ENCODE data around the gene NRXN3. TPM values are rescaled to one million over a fixed set of nuclear protein-coding genes. Genes with fewer than 3 reads are reported as not detected.

NRXN3 gene
- polyA plus RNA-seq, 1 donor from 2014 or later = 110 TPM

GRCh38 chr14:79295385-79295784 is 1125.2 kb downstream of the NRXN3 start:
- no peaks in the 10 kb centered on the region for H3K27me3 ChIP-seq (ENCODE audit: insufficient read depth, low read depth, low read length)

DNA sequence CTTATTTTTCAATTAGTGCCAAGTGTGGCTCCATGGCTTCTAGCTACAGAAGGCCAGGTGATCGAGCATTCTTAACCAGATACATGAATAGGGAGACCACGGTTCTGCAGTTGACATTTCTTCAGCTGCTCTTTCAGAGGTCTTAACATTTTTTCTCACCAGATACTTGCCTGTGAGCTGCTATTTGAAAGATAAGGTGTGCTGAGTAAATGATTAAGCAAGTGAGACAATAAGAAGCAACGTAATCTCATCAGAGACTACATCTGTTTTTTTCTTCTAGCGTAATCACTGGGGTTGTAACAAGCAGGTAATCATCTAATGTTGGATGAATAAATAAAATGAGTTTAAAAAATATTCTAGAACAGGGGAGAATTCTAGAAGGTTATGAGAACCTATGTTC is 1128.2 kb downstream of the NRXN3 start:
- H3K27ac ChIP-seq (ENCODE audit: low read length) = no peak overlapping the region

More at GRCh38 chr14:79295385-79295784, 1125.2 kb downstream of the NRXN3 start:
- Histone ChIP-seq H3K36me3 (ENCODE audit: insufficient read depth, low read length) (no peaks in the 10 kb centered on the region), H3K9ac (ENCODE audit: low read length) (no peak overlapping the region), H3K4me3 (ENCODE audit: low read length) (no peak overlapping the region), H2AFZ (ENCODE audit: low read depth, low read length) (no peak overlapping the region), H4K20me1 (ENCODE audit: insufficient read depth) (no peaks in the 10 kb centered on the region), H3K27ac (ENCODE audit: low read length) (no peak overlapping the region), H3F3A (ENCODE audit: insufficient read depth, low read length, poor library complexity, severe bottlenecking) (peaks cover 10% of the 10 kb centered on the region), H3K9me2 (ENCODE audit: insufficient read depth, low read length) (no peaks in the 10 kb centered on the region), H3K79me2 (replicated peaks; ENCODE audit: insufficient read depth, low read length) (peaks cover 72% of the 10 kb centered on the region), H3K9me3 (ENCODE audit: low read length) (no peaks in the 10 kb centered on the region), H3K4me2 (ENCODE audit: low read length) (no peak overlapping the region)
- no peak for TF ChIP-seq EP300 (conservative IDR thresholded peaks at IDR 0.05; ENCODE audit: poor library complexity, severe bottlenecking)
- no peak for TF ChIP-seq RAD21 (conservative IDR thresholded peaks at IDR 0.05)
- TF ChIP-seq POLR2AphosphoS5 (IDR thresholded peaks at IDR 0.05) = no peak
- TF ChIP-seq SMC3 (conservative IDR thresholded peaks at IDR 0.05; ENCODE audit: poor library complexity) = no peak
- no peak for TF ChIP-seq MXI1 (conservative IDR thresholded peaks at IDR 0.05; ENCODE audit: poor library complexity, severe bottlenecking)
- TF ChIP-seq CTCF (IDR thresholded peaks at IDR 0.05; ENCODE audit: poor library complexity, severe bottlenecking) = no peak
- TF ChIP-seq, protein P1, sequence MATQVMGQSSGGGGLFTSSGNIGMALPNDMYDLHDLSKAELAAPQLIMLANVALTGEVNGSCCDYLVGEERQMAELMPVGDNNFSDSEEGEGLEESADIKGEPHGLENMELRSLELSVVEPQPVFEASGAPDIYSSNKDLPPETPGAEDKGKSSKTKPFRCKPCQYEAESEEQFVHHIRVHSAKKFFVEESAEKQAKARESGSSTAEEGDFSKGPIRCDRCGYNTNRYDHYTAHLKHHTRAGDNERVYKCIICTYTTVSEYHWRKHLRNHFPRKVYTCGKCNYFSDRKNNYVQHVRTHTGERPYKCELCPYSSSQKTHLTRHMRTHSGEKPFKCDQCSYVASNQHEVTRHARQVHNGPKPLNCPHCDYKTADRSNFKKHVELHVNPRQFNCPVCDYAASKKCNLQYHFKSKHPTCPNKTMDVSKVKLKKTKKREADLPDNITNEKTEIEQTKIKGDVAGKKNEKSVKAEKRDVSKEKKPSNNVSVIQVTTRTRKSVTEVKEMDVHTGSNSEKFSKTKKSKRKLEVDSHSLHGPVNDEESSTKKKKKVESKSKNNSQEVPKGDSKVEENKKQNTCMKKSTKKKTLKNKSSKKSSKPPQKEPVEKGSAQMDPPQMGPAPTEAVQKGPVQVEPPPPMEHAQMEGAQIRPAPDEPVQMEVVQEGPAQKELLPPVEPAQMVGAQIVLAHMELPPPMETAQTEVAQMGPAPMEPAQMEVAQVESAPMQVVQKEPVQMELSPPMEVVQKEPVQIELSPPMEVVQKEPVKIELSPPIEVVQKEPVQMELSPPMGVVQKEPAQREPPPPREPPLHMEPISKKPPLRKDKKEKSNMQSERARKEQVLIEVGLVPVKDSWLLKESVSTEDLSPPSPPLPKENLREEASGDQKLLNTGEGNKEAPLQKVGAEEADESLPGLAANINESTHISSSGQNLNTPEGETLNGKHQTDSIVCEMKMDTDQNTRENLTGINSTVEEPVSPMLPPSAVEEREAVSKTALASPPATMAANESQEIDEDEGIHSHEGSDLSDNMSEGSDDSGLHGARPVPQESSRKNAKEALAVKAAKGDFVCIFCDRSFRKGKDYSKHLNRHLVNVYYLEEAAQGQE (IDR thresholded peaks at IDR 0.05; ENCODE audit: borderline replicate concordance) = no peak
- no peak for TF ChIP-seq EZH2 (IDR thresholded peaks at IDR 0.05; ENCODE audit: borderline replicate concordance, insufficient read depth, low read length, poor library complexity, severe bottlenecking)
- TF ChIP-seq TAF1 (IDR thresholded peaks at IDR 0.05; ENCODE audit: low read depth) = no peak

More for the DNA sequence above, 1128.2 kb downstream of the NRXN3 start:
- no peak for TF ChIP-seq SMC3 (conservative IDR thresholded peaks at IDR 0.05; ENCODE audit: poor library complexity)
- no peak for TF ChIP-seq EP300 (conservative IDR thresholded peaks at IDR 0.05; ENCODE audit: poor library complexity, severe bottlenecking)
- TF ChIP-seq EZH2 (IDR thresholded peaks at IDR 0.05; ENCODE audit: borderline replicate concordance, insufficient read depth, low read length, poor library complexity, severe bottlenecking) = no peak
- no peak overlapping the region for H3K4me3 ChIP-seq (ENCODE audit: low read length)
- H2AFZ ChIP-seq (ENCODE audit: low read depth, low read length) = no peak overlapping the region
- H3K9ac ChIP-seq (ENCODE audit: low read length) = no peak overlapping the region
- peaks cover 7% of the 10 kb centered on the region for H3F3A ChIP-seq (ENCODE audit: insufficient read depth, low read length, poor library complexity, severe bottlenecking)
- no peaks in the 10 kb centered on the region for H3K36me3 ChIP-seq (ENCODE audit: insufficient read depth, low read length)
- peaks cover 56% of the 10 kb centered on the region for H3K79me2 ChIP-seq (replicated peaks; ENCODE audit: insufficient read depth, low read length)
- H3K27me3 ChIP-seq (ENCODE audit: insufficient read depth, low read depth, low read length) = no peaks in the 10 kb centered on the region
- no peaks in the 10 kb centered on the region for H4K20me1 ChIP-seq (ENCODE audit: insufficient read depth)
- no peaks in the 10 kb centered on the region for H3K9me2 ChIP-seq (ENCODE audit: insufficient read depth, low read length)
- H3K9me3 ChIP-seq (ENCODE audit: low read length) = no peaks in the 10 kb centered on the region
- H3K4me2 ChIP-seq (ENCODE audit: low read length) = no peak overlapping the region
